PFSK-1 (cell line): ENCODE measurements around the gene CLCN4.

Source experiments
- FOXP2 ChIP-seq: optimal IDR thresholded peaks from 2 replicates; pipeline ENCODE3; 2011; ENCODE audit warnings: borderline replicate concordance, control low read depth, inconsistent platforms; ENCODE audit not compliant: insufficient read depth; ENCODE audit errors: extremely low read length, extremely low read depth
- POLR2AphosphoS5 ChIP-seq: IDR thresholded peaks from 2 replicates; pipeline ENCODE4 v1.6.1; 2012; ENCODE audit warnings: low read depth, mild to moderate bottlenecking, control low read depth, low read length, moderate library complexity
- REST ChIP-seq, 2 experiments: IDR thresholded peaks; 2 replicates each; pipeline versions ENCODE4 v1.6.1 to v1.8.0; 2011 to 2012; ENCODE audit warnings: low read depth in 2 of 2, low read length in 2 of 2, control low read depth in 1 of 2, inconsistent platforms in 1 of 2, mild to moderate bottlenecking in 1 of 2, moderate library complexity in 1 of 2; ENCODE audit not compliant: insufficient read depth in 1 of 2
- SIN3A ChIP-seq: IDR thresholded peaks from 2 replicates; pipeline ENCODE4 v1.6.1; 2012; ENCODE audit warnings: mild to moderate bottlenecking, low read length, moderate library complexity, borderline replicate concordance; ENCODE audit not compliant: insufficient read depth
- TAF1 ChIP-seq: IDR thresholded peaks from 2 replicates; pipeline ENCODE4 v1.6.1; 2012; ENCODE audit warnings: low read length, control low read depth, borderline replicate concordance; ENCODE audit not compliant: insufficient read depth

CLCN4 gene

GRCh38 chrX:10244915-10245622 lies 88.3 kb downstream of the CLCN4 start:
- TF ChIP-seq POLR2AphosphoS5 (no peak), SIN3A (no peak), REST (IDR thresholded peaks at IDR 0.05; ENCODE audit: insufficient read depth in 1 of 2, low read depth in 2 of 2, low read length in 2 of 2) (no peak), FOXP2 (no peak), TAF1 (no peak)

- TF ChIP-seq POLR2AphosphoS5 (no peak), FOXP2 (no peak), REST (IDR thresholded peaks at IDR 0.05; ENCODE audit: insufficient read depth in 1 of 2, low read depth in 2 of 2, low read length in 2 of 2) (no peak), TAF1 (no peak), SIN3A (no peak)
Observed at GRCh38 chrX:10245886-10246285, 89.1 kb downstream of the CLCN4 start.

- TF ChIP-seq FOXP2 (no peak), POLR2AphosphoS5 (no peak), SIN3A (no peak)
Observed at GRCh38 chrX:10246297-10246696, 89.5 kb downstream of the CLCN4 start.

- TF ChIP-seq SIN3A, result no peak
- TF ChIP-seq POLR2AphosphoS5, result no peak
- no peak for TF ChIP-seq FOXP2
- no peak for TF ChIP-seq TAF1
- no peak for TF ChIP-seq REST (IDR thresholded peaks at IDR 0.05; ENCODE audit: insufficient read depth in 1 of 2, low read depth in 2 of 2, low read length in 2 of 2)
Observed at GRCh38 chrX:10246846-10247245, 90.1 kb downstream of the CLCN4 start.

GRCh38 chrX:10254739-10255138 lies 98.0 kb downstream of the CLCN4 start:
- TF ChIP-seq TAF1, result no peak
- no peak for TF ChIP-seq POLR2AphosphoS5
- TF ChIP-seq REST (IDR thresholded peaks at IDR 0.05; ENCODE audit: insufficient read depth in 1 of 2, low read depth in 2 of 2, low read length in 2 of 2), result no peak
- TF ChIP-seq SIN3A, result no peak
- TF ChIP-seq FOXP2, result no peak
